Activated CD8-positive, alpha-beta T cell treated with anti-CD3 and anti-CD28 coated beads for 36 hours (primary cell): ENCODE measurements around the gene SLC12A7. TPM values are rescaled to one million over a fixed set of nuclear protein-coding genes. Genes with fewer than 3 reads are reported as not detected.

Experiments used
- ATAC-seq: fragments of 200-7000 bp; cut with Tn5 transposase; one replicate; pipeline ENCODE4 v1.10.0; 2021; ENCODE audit warnings: mild to moderate bottlenecking, moderate library complexity
- CTCF ChIA-PET: fragments of 350-600 bp; sonication (Branson Sonifier 250); formaldehyde crosslinking; loops from one replicate; lab custom pipeline; 2021; ENCODE audit warnings: antibody characterized with exemption; lab: Charles Lee
- POLR2A ChIA-PET: fragments of 350-600 bp; sonication (Branson Sonifier 250); formaldehyde crosslinking; loops from one replicate; lab custom pipeline; 2021; ENCODE audit warnings: antibody characterized with exemption; lab: Charles Lee
- DNase-seq: peaks from one replicate; pipeline ENCODE4 v3.0.0-alpha.2; 2020
- H3K27ac Mint-ChIP-seq: one replicate; pipeline ENCODE4 v1.8.0; 2021; ENCODE audit warnings: mild to moderate bottlenecking, mixed read lengths
- H3K27me3 Mint-ChIP-seq: one replicate; pipeline ENCODE4 v1.8.0; 2021; ENCODE audit warnings: mixed read lengths
- H3K36me3 Mint-ChIP-seq: one replicate; pipeline ENCODE4 v1.8.0; 2021; ENCODE audit warnings: low read depth, mixed read lengths
- H3K4me1 Mint-ChIP-seq: one replicate; pipeline ENCODE4 v1.8.0; 2021; ENCODE audit warnings: low read depth, mixed read lengths
- H3K4me3 Mint-ChIP-seq: one replicate; pipeline ENCODE4 v1.8.0; 2021; ENCODE audit warnings: mild to moderate bottlenecking, moderate library complexity, mixed read lengths
- H3K9me3 Mint-ChIP-seq: one replicate; pipeline ENCODE4 v1.8.0; 2021; ENCODE audit warnings: mixed read lengths
- intact Hi-C: fragments of 100-400 bp; cut with micrococcal nuclease; formaldehyde crosslinking; loops from one replicate; pipeline ENCODE4 v1.10.0; 2022
- total RNA-seq, 2 experiments: library from RNA; stranded (reverse); gene quantifications; one replicate each; pipeline ENCODE4 v1.2.3, GENCODE V29; 2021
- TF ChIP-seq, protein P1 (sequence below): fragments of 200-600 bp; IDR thresholded peaks from one replicate; pipeline ENCODE4 v1.8.0; 2022; ENCODE audit warnings: antibody characterized with exemption, mild to moderate bottlenecking

The SLC12A7 gene
- total RNA-seq, 2 experiments from 2014 or later = 21.6 to 24.8 TPM

- intact Hi-C loops = no loop called here
- Mint-ChIP-seq H3K27me3 (no peaks in the 10 kb centered on the region), H3K27ac (no peak overlapping the region), H3K36me3 (peaks cover 10% of the 10 kb centered on the region), H3K9me3 (no peaks in the 10 kb centered on the region), H3K4me1 (no peaks in the 10 kb centered on the region), H3K4me3 (no peak overlapping the region)
- ATAC-seq (no peak), DNase-seq (no peak)
- ChIA-PET POLR2A (no interaction called here), CTCF (no interaction called here)
- TF ChIP-seq, protein P1, sequence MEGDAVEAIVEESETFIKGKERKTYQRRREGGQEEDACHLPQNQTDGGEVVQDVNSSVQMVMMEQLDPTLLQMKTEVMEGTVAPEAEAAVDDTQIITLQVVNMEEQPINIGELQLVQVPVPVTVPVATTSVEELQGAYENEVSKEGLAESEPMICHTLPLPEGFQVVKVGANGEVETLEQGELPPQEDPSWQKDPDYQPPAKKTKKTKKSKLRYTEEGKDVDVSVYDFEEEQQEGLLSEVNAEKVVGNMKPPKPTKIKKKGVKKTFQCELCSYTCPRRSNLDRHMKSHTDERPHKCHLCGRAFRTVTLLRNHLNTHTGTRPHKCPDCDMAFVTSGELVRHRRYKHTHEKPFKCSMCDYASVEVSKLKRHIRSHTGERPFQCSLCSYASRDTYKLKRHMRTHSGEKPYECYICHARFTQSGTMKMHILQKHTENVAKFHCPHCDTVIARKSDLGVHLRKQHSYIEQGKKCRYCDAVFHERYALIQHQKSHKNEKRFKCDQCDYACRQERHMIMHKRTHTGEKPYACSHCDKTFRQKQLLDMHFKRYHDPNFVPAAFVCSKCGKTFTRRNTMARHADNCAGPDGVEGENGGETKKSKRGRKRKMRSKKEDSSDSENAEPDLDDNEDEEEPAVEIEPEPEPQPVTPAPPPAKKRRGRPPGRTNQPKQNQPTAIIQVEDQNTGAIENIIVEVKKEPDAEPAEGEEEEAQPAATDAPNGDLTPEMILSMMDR = no peak
Measured at GRCh38 chr5:1078206-1078605, 33.7 kb downstream of the SLC12A7 start.

DNA sequence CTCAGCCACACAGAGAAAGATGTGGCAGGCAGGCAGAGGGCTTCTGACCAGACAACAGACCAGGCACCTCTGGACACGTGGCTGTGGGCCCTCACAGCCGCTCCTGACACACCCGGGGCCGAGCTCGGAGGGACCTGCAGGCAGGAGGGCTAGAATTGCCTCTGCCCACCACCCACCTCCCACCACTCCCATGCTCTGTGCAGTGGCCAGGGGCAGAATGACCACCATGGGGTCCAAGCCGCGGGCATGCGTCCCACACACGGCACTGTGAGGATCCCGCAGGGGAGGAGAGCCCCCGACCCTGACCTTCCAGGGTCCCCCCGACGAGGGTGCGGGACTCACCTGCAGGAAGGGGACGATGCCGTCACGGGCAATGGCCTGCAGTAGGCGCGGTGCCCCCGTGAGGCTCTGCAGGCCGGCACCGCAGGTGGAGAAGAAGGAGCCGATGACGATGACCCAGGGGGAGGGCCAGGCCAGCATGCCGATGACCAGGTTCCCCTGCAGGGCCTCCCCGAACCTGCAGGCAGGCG, 34.3 kb downstream of the SLC12A7 start:
- H3K36me3 Mint-ChIP-seq = peaks cover 8% of the 10 kb centered on the region
- ChIA-PET POLR2A (interaction anchor here (1.0 kb wide), 1 partner anchor 11 kb away, joined by 3 read pairs; no protein-coding TSS in a partner anchor), CTCF (no interaction called here)
- no peaks in the 10 kb centered on the region for H3K4me1 Mint-ChIP-seq
- TF ChIP-seq, protein P1 = no peak
- no peak for ATAC-seq
- intact Hi-C loops = no loop called here
- H3K4me3 Mint-ChIP-seq = no peak overlapping the region
- no peak overlapping the region for H3K27ac Mint-ChIP-seq
- DNase-seq = no peak
- H3K9me3 Mint-ChIP-seq = no peaks in the 10 kb centered on the region
- H3K27me3 Mint-ChIP-seq = no peaks in the 10 kb centered on the region

GRCh38 chr5:1077026-1077425, 34.8 kb downstream of the SLC12A7 start:
- DNase-seq = no peak
- intact Hi-C loops = no loop called here
- Mint-ChIP-seq H3K9me3 (no peaks in the 10 kb centered on the region), H3K27ac (no peak overlapping the region), H3K36me3 (peaks cover 8% of the 10 kb centered on the region), H3K4me3 (no peak overlapping the region), H3K27me3 (no peaks in the 10 kb centered on the region), H3K4me1 (no peaks in the 10 kb centered on the region)
- no peak for ATAC-seq
- TF ChIP-seq, protein P1 = no peak
- ChIA-PET CTCF (no interaction called here), POLR2A (interaction anchor here (1.0 kb wide), 1 partner anchor 11 kb away, joined by 3 read pairs; no protein-coding TSS in a partner anchor)

DNA sequence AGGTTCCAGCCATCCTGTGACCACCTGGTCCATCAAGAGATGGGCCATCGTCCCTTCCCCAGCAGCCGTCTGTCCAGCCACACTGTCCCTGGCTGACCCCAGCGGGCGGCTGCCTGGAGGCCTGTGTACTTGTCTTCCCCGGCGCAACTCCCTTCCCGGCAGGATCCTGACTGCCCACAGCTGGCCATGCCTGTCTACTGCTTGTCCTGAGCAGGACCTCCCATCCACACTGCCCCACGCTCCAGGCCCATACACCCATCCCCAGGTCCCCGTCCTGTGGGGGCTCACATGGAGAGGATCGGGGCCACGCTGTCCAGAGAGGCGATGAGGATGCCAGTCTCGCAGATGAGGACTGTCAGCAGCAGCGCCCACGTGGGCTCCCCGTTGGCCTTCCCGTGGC, 35.5 kb downstream of the SLC12A7 start:
- intact Hi-C loops = no loop called here
- Mint-ChIP-seq H3K4me3 (no peak overlapping the region), H3K36me3 (peaks cover 8% of the 10 kb centered on the region), H3K27me3 (no peaks in the 10 kb centered on the region), H3K27ac (no peak overlapping the region), H3K4me1 (no peaks in the 10 kb centered on the region), H3K9me3 (no peaks in the 10 kb centered on the region)
- TF ChIP-seq, protein P1 = no peak
- ATAC-seq = no peak
- DNase-seq = no peak
- CTCF ChIA-PET = no interaction called here
- POLR2A ChIA-PET = no interaction called here

DNA sequence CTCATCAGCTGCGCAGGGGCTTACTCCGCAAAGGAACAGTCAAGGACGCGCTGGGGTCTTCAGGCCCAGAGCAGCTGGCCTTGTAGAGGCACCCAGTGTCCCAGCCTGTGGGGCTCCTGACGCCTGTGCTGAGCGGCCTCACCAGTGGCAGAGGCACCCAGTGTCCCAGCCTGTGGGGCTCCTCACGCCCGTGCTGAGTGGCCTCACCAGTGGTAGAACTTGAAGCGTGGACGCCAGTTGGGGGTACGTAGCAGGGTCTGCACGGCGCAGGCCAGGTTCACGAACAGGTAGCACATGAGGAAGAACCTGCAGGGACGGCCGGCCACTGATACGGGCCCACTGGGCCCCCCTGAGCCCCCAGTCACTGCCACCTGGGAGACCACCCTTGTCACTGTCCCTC, 35.9 kb downstream of the SLC12A7 start:
- CTCF ChIA-PET = no interaction called here
- H3K9me3 Mint-ChIP-seq = no peaks in the 10 kb centered on the region

More for the DNA sequence above, 35.9 kb downstream of the SLC12A7 start:
- Mint-ChIP-seq H3K27me3 (no peaks in the 10 kb centered on the region), H3K4me1 (no peaks in the 10 kb centered on the region), H3K4me3 (no peak overlapping the region), H3K36me3 (peaks cover 4% of the 10 kb centered on the region), H3K27ac (no peak overlapping the region)
- TF ChIP-seq, protein P1 = no peak
- ATAC-seq = no peak
- no peak for DNase-seq
- intact Hi-C loops = no loop called here
- POLR2A ChIA-PET = no interaction called here
